Endodermal cell (in vitro differentiated cells): Measurements from ENCODE around the gene RBBP8. TPM values are rescaled to one million over a fixed set of nuclear protein-coding genes. Genes with fewer than 3 reads are reported as not detected.

Source experiments
- DNase-seq: peaks from one replicate; pipeline ENCODE4 v3.0.0-alpha.2; 2017
- H3K27ac ChIP-seq: 2 replicates; pipeline ENCODE4 v1.5.1; 2013; ENCODE audit warnings: mild to moderate bottlenecking, low read depth, low read length, moderate library complexity
- H3K27me3 ChIP-seq: 2 replicates; pipeline ENCODE4 v1.6.1; 2013; ENCODE audit warnings: mild to moderate bottlenecking, low read length, moderate library complexity; ENCODE audit not compliant: insufficient read depth, control insufficient read depth, poor library complexity, severe bottlenecking
- H3K36me3 ChIP-seq: 2 replicates; pipeline ENCODE4 v1.7.0; 2013; ENCODE audit warnings: mild to moderate bottlenecking, low read length, moderate library complexity; ENCODE audit not compliant: control insufficient read depth, insufficient read depth
- H3K4me1 ChIP-seq: one replicate; pipeline ENCODE4 v1.7.0; 2013; ENCODE audit warnings: low read length; ENCODE audit not compliant: control insufficient read depth, insufficient read depth
- H3K4me3 ChIP-seq: 2 replicates; pipeline ENCODE4 v1.5.1; 2013; ENCODE audit warnings: mild to moderate bottlenecking, low read length, moderate library complexity
- H3K9ac ChIP-seq: 2 replicates; pipeline ENCODE4 v1.6.1; 2013; ENCODE audit warnings: mild to moderate bottlenecking, low read length, moderate library complexity; ENCODE audit not compliant: poor library complexity, severe bottlenecking; ENCODE audit errors: extremely low read depth
- H3K9me3 ChIP-seq: 2 replicates; pipeline ENCODE4 v1.6.1; 2013; ENCODE audit warnings: mild to moderate bottlenecking, low read length, moderate library complexity; ENCODE audit not compliant: control insufficient read depth
- H3K27ac Mint-ChIP-seq: 2 replicates; pipeline ENCODE4 v1.8.0; 2020; ENCODE audit warnings: mixed read lengths
- H3K27me3 Mint-ChIP-seq: 2 replicates; pipeline ENCODE4 v1.8.0; 2021; ENCODE audit warnings: mild to moderate bottlenecking, mixed read lengths; ENCODE audit not compliant: insufficient read depth
- H3K36me3 Mint-ChIP-seq: 2 replicates; pipeline ENCODE4 v1.8.0; 2020; ENCODE audit warnings: low read depth, mixed read lengths
- H3K4me1 Mint-ChIP-seq: 2 replicates; pipeline ENCODE4 v1.8.0; 2020; ENCODE audit warnings: mixed read lengths
- H3K4me3 Mint-ChIP-seq: 2 replicates; pipeline ENCODE4 v1.8.0; 2020; ENCODE audit warnings: mild to moderate bottlenecking, moderate library complexity, mixed read lengths
- H3K9me3 Mint-ChIP-seq: 2 replicates; pipeline ENCODE4 v1.8.0; 2020; ENCODE audit warnings: mild to moderate bottlenecking, mixed read lengths
- CTCF ChIP-seq: fragments of 200-600 bp; sonication (generic); conservative IDR thresholded peaks from 2 replicates; pipeline ENCODE4 v1.5.0; 2021; ENCODE audit warnings: antibody characterized with exemption, mild to moderate bottlenecking
- WGBS, 2 experiments: methylation state at CpG; one replicate each; pipeline versions ENCODE4 v1.1.5 to v1.1.7; 2013; ENCODE audit warnings: missing lambda C conversion rate in 2 of 2, mixed read lengths in 1 of 2; ENCODE audit not compliant: insufficient coverage in 1 of 2, insufficient read length in 1 of 2; 5-methylcytosine and 5-hydroxymethylcytosine counted together
- total RNA-seq, 2 donors: library from RNA; stranded (reverse); fragmentation: NEBNext Ultra II Directional in 1 of 2; extraction: Animal tissue kit (Norgen Biotek cat#: 25700) in 1 of 2; gene quantifications; 2 replicates in 1 of 2; 3 replicates in 1 of 2; pipeline ENCODE4 v1.2.1, GENCODE V29; 2021

The RBBP8 gene
- total RNA-seq, 2 donors from 2014 or later, result 44.3 to 55.5 TPM

- H3K9ac ChIP-seq, result no peak overlapping the region
- H3K36me3 ChIP-seq, result peaks cover 46% of the 10 kb centered on the region
- Mint-ChIP-seq H3K27me3 (no peaks in the 10 kb centered on the region), H3K4me1 (peaks cover 2% of the 10 kb centered on the region), H3K9me3 (no peaks in the 10 kb centered on the region), H3K4me3 (no peak overlapping the region), H3K27ac (no peak overlapping the region), H3K36me3 (peaks cover 28% of the 10 kb centered on the region)
- no peaks in the 10 kb centered on the region for H3K4me1 ChIP-seq
- no peaks in the 10 kb centered on the region for H3K9me3 ChIP-seq
- H3K27me3 ChIP-seq, result no peaks in the 10 kb centered on the region
- no peak overlapping the region for H3K27ac ChIP-seq
- H3K4me3 ChIP-seq, result no peak overlapping the region
- no peak for TF ChIP-seq CTCF
- no peak for DNase-seq
- WGBS, 2 experiments, result 83 to 94% methylated on average over 4 to 5 of the region's 5 CpGs
Measured at GRCh38 chr18:23020555-23021294, 87.6 kb downstream of the RBBP8 start.

GRCh38 chr18:23021623-23022022 is 88.5 kb downstream of the RBBP8 start:
- H3K27ac Mint-ChIP-seq, result no peak overlapping the region
- no peaks in the 10 kb centered on the region for H3K9me3 ChIP-seq
- no peak for DNase-seq
- no peaks in the 10 kb centered on the region for H3K27me3 Mint-ChIP-seq
- no peaks in the 10 kb centered on the region for H3K9me3 Mint-ChIP-seq
- no peak for TF ChIP-seq CTCF
- no peaks in the 10 kb centered on the region for H3K4me1 ChIP-seq
- peaks cover 35% of the 10 kb centered on the region for H3K36me3 Mint-ChIP-seq
- no peak overlapping the region for H3K4me3 Mint-ChIP-seq
- no peak overlapping the region for H3K4me3 ChIP-seq
- H3K4me1 Mint-ChIP-seq, result peaks cover 2% of the 10 kb centered on the region
- H3K9ac ChIP-seq, result no peak overlapping the region
- WGBS, 2 experiments, result no CpG with 5 or more reads among the region's 2 CpGs
- peaks cover 52% of the 10 kb centered on the region for H3K36me3 ChIP-seq
- no peaks in the 10 kb centered on the region for H3K27me3 ChIP-seq
- no peak overlapping the region for H3K27ac ChIP-seq

- no peaks in the 10 kb centered on the region for H3K27me3 Mint-ChIP-seq
- H3K4me3 Mint-ChIP-seq, result no peak overlapping the region
- H3K4me1 Mint-ChIP-seq, result peaks cover 8% of the 10 kb centered on the region
- Histone ChIP-seq H3K4me3 (no peak overlapping the region), H3K27me3 (no peaks in the 10 kb centered on the region), H3K4me1 (peaks cover 3% of the 10 kb centered on the region), H3K36me3 (peaks cover 17% of the 10 kb centered on the region), H3K9me3 (no peaks in the 10 kb centered on the region), H3K9ac (no peak overlapping the region), H3K27ac (no peak overlapping the region)
- H3K27ac Mint-ChIP-seq, result peak overlapping the region; percentile 38
- no peaks in the 10 kb centered on the region for H3K9me3 Mint-ChIP-seq
- WGBS, 2 experiments, result 87 to 93% methylated on average over 4 of the region's 4 CpGs
- no peak for TF ChIP-seq CTCF
- H3K36me3 Mint-ChIP-seq, result peaks cover 20% of the 10 kb centered on the region
- DNase-seq, result no peak
Measured at GRCh38 chr18:23032030-23032582, 99.0 kb downstream of the RBBP8 start.
